OCI-LY1 (cell line): ENCODE results near the gene BPIFB6.

Experiments
- H2AFZ ChIP-seq: fragments of 200-600 bp; sonication (generic), shearing (Covaris generic); 2 replicates; pipeline ENCODE4 v1.6.0; 2014; ENCODE audit warnings: antibody characterized with exemption, mild to moderate bottlenecking, low read length
- H3F3A ChIP-seq: fragments of 200-600 bp; sonication (generic), shearing (Covaris generic); 2 replicates; pipeline ENCODE4 v1.6.0; 2014; ENCODE audit warnings: mild to moderate bottlenecking, antibody characterized with exemption, low read length, moderate library complexity; ENCODE audit not compliant: insufficient read depth
- H3K27ac ChIP-seq: fragments of 200-600 bp; sonication (generic); 2 replicates; pipeline ENCODE4 v1.5.1; 2014; ENCODE audit warnings: low read length, mixed run types, mild to moderate bottlenecking, low read depth; ENCODE audit not compliant: poor library complexity, severe bottlenecking
- H3K27me3 ChIP-seq: fragments of 200-600 bp; sonication (generic); 2 replicates; pipeline ENCODE4 v1.6.0; 2014; ENCODE audit warnings: antibody characterized with exemption, mild to moderate bottlenecking, low read length, moderate library complexity; ENCODE audit not compliant: insufficient read depth
- H3K36me3 ChIP-seq: fragments of 200-600 bp; sonication (generic); 2 replicates; pipeline ENCODE4 v1.6.1; 2014; ENCODE audit warnings: mild to moderate bottlenecking, antibody characterized with exemption, low read length, moderate library complexity, mixed read lengths; ENCODE audit not compliant: insufficient read depth
- H3K4me1 ChIP-seq: fragments of 200-600 bp; sonication (generic); 2 replicates; pipeline ENCODE4 v1.5.1; 2014; ENCODE audit warnings: mild to moderate bottlenecking, low read length, moderate library complexity; ENCODE audit not compliant: insufficient read depth, severe bottlenecking
- H3K4me2 ChIP-seq: fragments of 200-600 bp; sonication (generic), shearing (Covaris generic); 2 replicates; pipeline ENCODE4 v1.6.1; 2014; ENCODE audit warnings: low read length
- H3K4me3 ChIP-seq: fragments of 200-600 bp; sonication (generic); 2 replicates; pipeline ENCODE4 v1.5.1; 2014; ENCODE audit warnings: low read length, low read depth, mild to moderate bottlenecking, mixed read lengths; ENCODE audit not compliant: poor library complexity, severe bottlenecking
- H3K79me2 ChIP-seq: fragments of 200-600 bp; shearing (Covaris generic); 2 replicates; pipeline ENCODE4 v1.6.1; 2016; ENCODE audit warnings: mixed run types, low read length, mixed read lengths; ENCODE audit not compliant: insufficient read depth
- H3K9ac ChIP-seq: fragments of 200-600 bp; sonication (generic), shearing (Covaris generic); 2 replicates; pipeline ENCODE4 v1.6.1; 2014; ENCODE audit warnings: mild to moderate bottlenecking, low read length, mixed read lengths
- H3K9me2 ChIP-seq: fragments of 200-600 bp; sonication (generic), shearing (Covaris generic); 2 replicates; pipeline ENCODE4 v1.6.1; 2014; ENCODE audit warnings: low read depth, mild to moderate bottlenecking, low read length, mixed read lengths
- H3K9me3 ChIP-seq: fragments of 200-600 bp; shearing (Covaris generic); 2 replicates; pipeline ENCODE4 v1.6.1; 2014; ENCODE audit warnings: low read length, mixed read lengths
- H4K20me1 ChIP-seq: fragments of 200-600 bp; sonication (generic), shearing (Covaris generic); 2 replicates; pipeline ENCODE4 v1.6.0; 2016; ENCODE audit warnings: mild to moderate bottlenecking, low read length; ENCODE audit not compliant: insufficient read depth
- EZH2 ChIP-seq: fragments of 200-600 bp; sonication (generic), shearing (Covaris generic); IDR thresholded peaks from 2 replicates; pipeline ENCODE4 v1.8.0; 2017; ENCODE audit warnings: borderline replicate concordance, mixed run types, mild to moderate bottlenecking, antibody characterized with exemption, low read length, moderate library complexity, mixed read lengths
- TF ChIP-seq, protein P1 (sequence below): fragments of 200-600 bp; sonication (generic), shearing (Covaris generic); IDR thresholded peaks from 2 replicates; pipeline ENCODE4 v1.5.1; 2017; ENCODE audit warnings: mild to moderate bottlenecking, antibody characterized with exemption, low read length, moderate library complexity, mixed read lengths

Gene BPIFB6

DNA sequence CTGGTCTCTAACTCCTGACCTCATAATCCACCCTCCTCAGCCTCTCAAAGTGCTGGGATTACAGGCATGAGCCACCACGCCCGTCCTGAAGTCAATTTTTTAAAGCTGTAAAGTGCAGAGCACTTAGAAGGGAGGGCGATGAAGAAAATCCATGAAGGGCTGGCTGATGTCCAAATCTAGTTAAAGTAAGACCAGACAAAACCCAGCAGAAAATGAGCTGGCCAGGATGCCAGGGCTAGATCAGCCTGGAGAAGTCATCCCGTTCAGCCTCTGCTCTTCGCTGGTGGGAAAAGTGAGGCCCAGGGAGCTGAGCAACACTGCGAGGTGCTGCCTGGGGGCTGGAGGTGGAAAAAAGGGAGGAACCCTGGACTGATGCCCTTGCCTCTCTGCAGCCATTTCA, 51.1 kb downstream of the BPIFB6 start:
- H3K4me3 ChIP-seq = no peak overlapping the region
- no peaks in the 10 kb centered on the region for H3K79me2 ChIP-seq
- H3K9ac ChIP-seq = no peak overlapping the region
- H3K9me3 ChIP-seq = no peaks in the 10 kb centered on the region
- peaks cover 7% of the 10 kb centered on the region for H3K27me3 ChIP-seq
- H2AFZ ChIP-seq = no peak overlapping the region
- H3K4me1 ChIP-seq = no peaks in the 10 kb centered on the region
- H3K27ac ChIP-seq = no peak overlapping the region
- H3K9me2 ChIP-seq = no peaks in the 10 kb centered on the region
- H3F3A ChIP-seq = no peaks in the 10 kb centered on the region
- TF ChIP-seq EZH2 = no peak
- TF ChIP-seq, protein P1, sequence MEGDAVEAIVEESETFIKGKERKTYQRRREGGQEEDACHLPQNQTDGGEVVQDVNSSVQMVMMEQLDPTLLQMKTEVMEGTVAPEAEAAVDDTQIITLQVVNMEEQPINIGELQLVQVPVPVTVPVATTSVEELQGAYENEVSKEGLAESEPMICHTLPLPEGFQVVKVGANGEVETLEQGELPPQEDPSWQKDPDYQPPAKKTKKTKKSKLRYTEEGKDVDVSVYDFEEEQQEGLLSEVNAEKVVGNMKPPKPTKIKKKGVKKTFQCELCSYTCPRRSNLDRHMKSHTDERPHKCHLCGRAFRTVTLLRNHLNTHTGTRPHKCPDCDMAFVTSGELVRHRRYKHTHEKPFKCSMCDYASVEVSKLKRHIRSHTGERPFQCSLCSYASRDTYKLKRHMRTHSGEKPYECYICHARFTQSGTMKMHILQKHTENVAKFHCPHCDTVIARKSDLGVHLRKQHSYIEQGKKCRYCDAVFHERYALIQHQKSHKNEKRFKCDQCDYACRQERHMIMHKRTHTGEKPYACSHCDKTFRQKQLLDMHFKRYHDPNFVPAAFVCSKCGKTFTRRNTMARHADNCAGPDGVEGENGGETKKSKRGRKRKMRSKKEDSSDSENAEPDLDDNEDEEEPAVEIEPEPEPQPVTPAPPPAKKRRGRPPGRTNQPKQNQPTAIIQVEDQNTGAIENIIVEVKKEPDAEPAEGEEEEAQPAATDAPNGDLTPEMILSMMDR = no peak
- no peaks in the 10 kb centered on the region for H4K20me1 ChIP-seq
- H3K4me2 ChIP-seq = no peak overlapping the region
- no peaks in the 10 kb centered on the region for H3K36me3 ChIP-seq

DNA sequence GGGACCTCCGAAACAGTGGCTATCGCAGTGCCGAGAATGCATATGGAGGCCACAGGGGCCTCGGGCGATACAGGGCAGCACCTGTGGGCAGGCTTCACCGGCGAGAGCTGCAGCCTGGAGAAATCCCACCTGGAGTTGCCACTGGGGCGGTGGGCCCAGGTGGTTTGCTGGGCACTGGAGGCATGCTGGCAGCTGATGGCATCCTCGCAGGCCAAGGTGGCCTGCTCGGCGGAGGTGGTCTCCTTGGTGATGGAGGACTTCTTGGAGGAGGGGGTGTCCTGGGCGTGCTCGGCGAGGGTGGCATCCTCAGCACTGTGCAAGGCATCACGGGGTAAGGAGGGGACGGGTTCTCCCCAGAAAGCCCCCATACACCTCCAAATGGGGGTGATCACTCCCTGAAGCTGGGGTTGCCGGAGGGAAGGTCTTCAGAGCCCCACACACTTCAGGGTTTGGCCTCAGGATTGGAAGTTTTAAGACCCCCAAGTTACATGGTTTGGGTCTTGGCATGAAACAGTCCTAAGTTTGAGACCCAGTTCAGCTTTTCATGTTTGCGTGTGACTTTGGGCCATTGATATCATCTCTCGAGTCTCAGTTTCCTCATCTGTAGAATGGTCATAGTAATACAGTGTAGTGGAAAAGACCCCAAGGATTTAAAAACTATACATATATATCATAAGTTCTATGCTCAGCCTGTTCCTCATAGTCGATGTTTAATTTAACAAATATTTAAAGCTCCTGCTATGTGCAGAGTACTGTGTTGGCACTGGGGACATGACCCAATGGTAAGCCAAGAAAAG, 52.3 kb downstream of the BPIFB6 start:
- Histone ChIP-seq H3K9me2 (no peaks in the 10 kb centered on the region), H3K9me3 (no peaks in the 10 kb centered on the region), H3K79me2 (no peaks in the 10 kb centered on the region), H3K9ac (no peak overlapping the region), H3K27me3 (0 out of 2 replicates have a peak, but pooled peaks cover under 1% of the 10 kb centered on the region), H3F3A (no peaks in the 10 kb centered on the region), H3K4me2 (no peak overlapping the region), H3K4me1 (no peaks in the 10 kb centered on the region), H3K4me3 (no peak overlapping the region), H2AFZ (no peak overlapping the region), H3K27ac (no peak overlapping the region), H3K36me3 (no peaks in the 10 kb centered on the region), H4K20me1 (no peaks in the 10 kb centered on the region)
- TF ChIP-seq EZH2 = no peak
- TF ChIP-seq, protein P1 = no peak

DNA sequence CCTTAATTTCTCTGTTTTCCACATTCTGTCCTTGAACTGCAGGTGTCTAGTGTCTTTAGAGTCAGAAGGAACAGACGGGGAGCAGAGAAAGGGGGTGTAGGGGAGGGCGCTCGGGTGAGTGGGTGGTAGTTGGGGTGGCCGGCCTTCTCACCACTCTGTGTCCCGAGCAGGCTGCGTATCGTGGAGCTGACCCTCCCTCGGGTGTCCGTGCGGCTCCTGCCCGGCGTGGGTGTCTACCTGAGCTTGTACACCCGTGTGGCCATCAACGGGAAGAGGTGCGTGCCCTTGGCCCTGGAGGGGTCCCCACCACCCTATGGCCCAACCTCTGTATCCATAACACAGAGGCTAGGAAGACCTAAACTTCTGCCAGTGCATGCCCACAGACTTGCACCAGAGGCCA, 53.3 kb downstream of the BPIFB6 start:
- Histone ChIP-seq H2AFZ (no peak overlapping the region), H4K20me1 (no peaks in the 10 kb centered on the region), H3K4me1 (no peaks in the 10 kb centered on the region), H3F3A (no peaks in the 10 kb centered on the region), H3K27ac (no peak overlapping the region), H3K4me2 (no peak overlapping the region), H3K9me3 (no peaks in the 10 kb centered on the region), H3K9ac (no peak overlapping the region), H3K36me3 (no peaks in the 10 kb centered on the region), H3K79me2 (no peaks in the 10 kb centered on the region), H3K4me3 (no peak overlapping the region), H3K27me3 (0 out of 2 replicates have a peak, but pooled peaks cover 3% of the 10 kb centered on the region), H3K9me2 (no peaks in the 10 kb centered on the region)
- TF ChIP-seq EZH2 = no peak
- TF ChIP-seq, protein P1 = no peak
